ENCODE measurements around the gene CRX.
A peak's percentile ranks its signal among the peaks of the same experiment; 100 is the strongest.
"Not testable (repeated sequence)": the region's sequence is repeated elsewhere in the genome, so short reads cannot be mapped to it uniquely, and the experiment has no call there.

CRX gene

GRCh38 chr19:47821460-47822020, at the start of gene CRX:
Gene CRX, plus strand, starts transcription at chr19:47821937. Its CDS starts 12,507 bp downstream, at chr19:47834444.
- DNase-seq (ENCODE audit: low read depth in 2 of 2): no peak

GRCh38 chr19:47776568-47776967, 45.2 kb upstream of the CRX start:
- no peak for DNase-seq (ENCODE audit: low read depth in 2 of 2)

DNA sequence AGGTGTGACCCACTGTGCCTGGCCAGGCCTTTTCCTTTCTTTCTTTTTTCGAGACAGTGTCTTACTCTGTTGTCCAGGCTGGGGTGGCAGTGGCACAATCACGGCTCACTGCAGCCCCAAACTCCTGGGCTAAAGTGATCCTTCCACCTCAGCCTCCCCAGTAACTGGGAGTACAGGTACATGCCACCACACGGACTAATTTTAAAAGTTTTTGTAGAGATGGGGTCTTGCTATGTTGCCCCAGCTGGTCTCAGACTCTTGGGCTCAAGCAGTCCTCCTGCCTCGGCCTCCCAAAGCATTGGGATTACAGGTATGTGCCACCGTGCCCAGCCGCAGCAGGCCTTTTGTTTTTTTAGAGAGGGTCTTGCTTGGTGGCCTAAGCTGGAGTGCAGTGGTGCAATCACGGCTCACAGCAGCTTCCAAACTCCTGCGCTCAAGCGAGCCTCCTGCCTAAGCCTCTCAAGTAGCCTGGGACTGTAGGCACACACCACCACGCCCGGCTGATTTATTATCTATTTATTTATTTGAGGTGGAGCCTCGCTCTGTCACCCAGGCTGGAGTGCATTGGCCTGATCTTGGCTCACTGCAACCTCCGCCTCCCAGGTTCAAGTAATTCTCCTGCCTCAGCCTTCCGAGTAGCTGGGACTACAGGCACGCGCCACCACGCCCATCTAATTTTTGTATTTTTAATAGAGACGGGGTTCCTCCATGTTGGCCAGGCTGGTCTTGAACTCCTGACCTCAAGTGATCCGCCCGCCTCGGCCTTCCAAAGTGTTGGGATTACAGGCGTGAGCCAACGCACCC, 44.3 kb upstream of the CRX start:
- not testable (repeated sequence) for DNase-seq (ENCODE audit: low read depth in 2 of 2)

GRCh38 chr19:47778049-47778953, 43.4 kb upstream of the CRX start, which contains the start of gene SELENOW:
Gene SELENOW, plus strand, starts transcription at chr19:47778703. Its CDS starts 83 bp downstream, at chr19:47778786.
- peak; percentile 60 to 73 for DNase-seq (ENCODE audit: low read depth in 2 of 2)

- DNase-seq (ENCODE audit: low read depth in 2 of 2): no peak
Measured at GRCh38 chr19:47778954-47779351, 42.8 kb upstream of the CRX start.

GRCh38 chr19:47779524-47780214, 42.1 kb upstream of the CRX start:
- DNase-seq (ENCODE audit: low read depth in 2 of 2): no peak

DNA sequence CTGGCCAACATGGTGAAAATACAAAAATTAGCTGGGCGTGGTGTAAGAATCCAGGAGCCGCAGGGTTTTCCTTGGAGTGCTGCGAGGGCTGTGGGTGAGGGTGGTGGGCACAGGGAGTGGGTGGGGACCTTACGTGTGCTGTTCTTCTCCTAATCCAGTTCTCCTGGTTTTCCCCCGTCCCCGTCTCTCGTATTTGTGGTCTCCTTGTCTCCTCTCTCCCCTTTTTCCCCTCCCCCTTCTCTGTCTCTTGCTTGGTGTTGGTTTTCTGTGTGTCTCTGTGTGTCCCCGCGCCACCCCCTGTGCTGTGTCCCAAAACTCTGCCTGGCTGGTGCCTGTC, 41.6 kb upstream of the CRX start:
- DNase-seq (ENCODE audit: low read depth in 2 of 2): no peak

GRCh38 chr19:47781590-47782262, 40.0 kb upstream of the CRX start:
- no peak for DNase-seq (ENCODE audit: low read depth in 2 of 2)

DNA sequence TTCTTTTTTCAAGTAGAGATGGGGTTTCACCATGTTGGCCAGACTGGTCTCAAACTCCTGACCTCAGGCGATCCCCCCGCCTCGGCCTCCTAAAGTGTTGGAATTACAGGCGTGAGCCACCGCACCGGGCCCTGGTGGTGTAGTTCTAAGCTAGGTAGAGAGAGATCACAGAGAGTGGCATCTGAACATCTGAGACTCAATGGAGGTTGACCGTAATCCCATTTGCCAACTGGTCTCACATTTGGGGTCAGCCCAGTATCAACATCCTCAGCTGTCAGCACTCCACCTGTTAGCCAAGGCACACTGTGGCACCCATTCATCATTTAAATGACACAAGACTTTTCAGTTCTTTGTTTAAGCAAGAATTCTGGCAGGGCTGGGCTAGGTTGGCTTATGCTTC, 35.2 kb upstream of the CRX start:
- DNase-seq (ENCODE audit: low read depth in 2 of 2): no peak

- not testable (repeated sequence) for DNase-seq (ENCODE audit: low read depth in 2 of 2)
Measured at GRCh38 chr19:47787307-47787706, 34.4 kb upstream of the CRX start.

DNA sequence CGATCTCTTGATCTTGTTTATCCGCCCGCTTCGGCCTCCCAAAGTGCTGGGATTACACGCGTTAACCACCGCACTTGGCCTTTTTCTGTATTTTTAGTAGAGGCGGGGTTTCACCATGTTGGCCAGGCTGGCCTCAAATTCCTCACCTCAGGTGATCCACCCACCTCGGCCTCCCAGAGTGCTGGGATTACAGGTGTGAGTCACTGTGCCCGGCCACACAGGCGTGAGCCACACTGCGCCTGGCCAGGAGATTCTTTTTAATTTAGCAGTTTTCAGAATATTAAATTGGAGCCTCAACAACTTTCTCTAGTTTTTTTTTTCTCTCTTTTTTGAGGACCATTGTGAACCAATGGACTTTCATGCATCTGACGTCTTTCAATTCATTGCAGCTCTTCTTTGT, 31.9 kb upstream of the CRX start:
- DNase-seq (ENCODE audit: low read depth in 2 of 2): not testable (repeated sequence)

GRCh38 chr19:47790398-47790814, 31.3 kb upstream of the CRX start:
- DNase-seq (ENCODE audit: low read depth in 2 of 2): peak; percentile 87 to 90

DNA sequence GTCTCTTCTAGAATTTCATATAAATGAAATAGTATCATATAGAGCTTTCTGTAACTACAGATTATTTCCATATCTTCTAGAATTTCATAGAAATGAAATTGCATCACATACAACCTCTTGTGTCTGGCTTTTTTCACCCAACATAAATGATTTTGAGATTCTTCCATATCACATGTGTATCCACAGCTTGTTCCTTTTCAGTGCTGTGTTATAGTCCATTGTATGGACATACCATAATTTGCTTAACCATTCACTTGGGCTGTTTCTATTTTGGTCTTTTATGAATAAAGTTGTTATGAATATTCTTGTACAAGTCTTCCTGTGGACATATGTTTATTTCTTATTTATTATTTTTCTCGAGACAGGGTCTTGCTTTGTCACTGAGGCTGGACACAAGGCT, 29.1 kb upstream of the CRX start:
- DNase-seq (ENCODE audit: low read depth in 2 of 2): no peak

DNA sequence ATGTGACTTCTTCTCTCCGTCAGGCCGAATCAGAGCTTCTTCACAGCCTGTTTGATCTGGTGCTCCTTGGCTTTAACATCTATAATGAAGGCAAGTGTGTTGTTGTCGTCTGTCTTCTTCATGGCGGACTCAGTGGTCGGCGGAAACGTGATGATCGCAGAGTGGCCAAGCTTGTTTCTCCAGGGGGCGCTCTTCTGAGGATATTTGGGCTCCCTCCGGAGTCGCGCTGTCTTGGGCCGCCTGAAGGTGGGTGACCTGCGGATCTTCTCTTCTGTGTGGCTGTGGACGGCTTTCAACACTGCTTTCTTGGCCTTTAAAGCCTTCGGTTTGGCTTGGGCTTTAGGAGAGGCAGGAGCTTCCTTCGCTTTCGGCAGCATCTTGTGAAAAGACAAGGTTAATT, 27.2 kb upstream of the CRX start:
- DNase-seq (ENCODE audit: low read depth in 2 of 2): no peak

- DNase-seq (ENCODE audit: low read depth in 2 of 2): no peak
Measured at GRCh38 chr19:47796785-47797184, 25.0 kb upstream of the CRX start.

GRCh38 chr19:47797996-47798903, 23.5 kb upstream of the CRX start:
- no peak for DNase-seq (ENCODE audit: low read depth in 2 of 2)

DNA sequence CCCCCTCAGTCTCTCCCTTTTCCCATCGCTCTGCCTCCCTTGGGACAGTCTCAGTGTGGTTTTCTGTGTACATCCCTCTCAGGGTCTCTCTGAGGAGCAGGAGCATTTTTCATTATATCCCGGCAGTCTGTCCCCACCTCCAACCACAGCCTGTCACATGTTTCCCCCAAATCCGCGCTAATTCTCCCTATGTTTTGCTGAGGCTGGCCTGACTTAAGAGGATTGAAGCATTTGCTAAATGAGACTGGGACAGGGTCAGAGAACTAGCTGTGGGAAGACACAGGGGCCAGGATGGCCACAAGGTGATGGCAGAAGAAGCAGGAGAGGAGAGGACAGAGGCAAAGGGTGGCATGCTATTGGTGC, 22.9 kb upstream of the CRX start:
- no peak for DNase-seq (ENCODE audit: low read depth in 2 of 2)

GRCh38 chr19:47801270-47801669, 20.5 kb upstream of the CRX start:
- no peak for DNase-seq (ENCODE audit: low read depth in 2 of 2)

DNA sequence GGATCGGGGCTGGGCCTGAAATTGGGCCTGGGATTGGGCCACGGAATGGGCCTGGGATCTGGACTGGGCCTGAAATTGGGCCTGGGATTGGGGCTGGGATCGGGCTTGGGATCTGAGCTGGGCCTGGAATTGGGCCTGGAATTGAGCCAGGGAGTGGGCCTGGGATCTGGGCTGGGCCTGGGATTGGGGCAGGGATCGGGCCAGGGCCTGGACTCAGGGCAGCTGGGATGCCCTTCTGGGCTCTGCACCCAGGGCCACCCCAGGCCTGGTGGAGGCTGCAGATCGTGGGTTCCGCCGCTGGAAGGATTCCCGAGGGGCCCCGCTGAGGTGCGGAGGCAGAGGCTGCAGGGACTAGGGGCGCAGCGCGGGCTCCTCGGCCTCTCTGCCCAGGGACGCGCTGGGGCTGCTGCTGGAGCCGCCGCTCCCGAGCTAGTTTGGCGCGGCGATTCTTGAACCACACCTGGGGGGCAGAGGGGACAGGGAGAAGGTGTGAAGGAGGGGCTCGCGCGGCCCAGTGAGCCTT, 19.2 kb upstream of the CRX start:
- no peak for DNase-seq (ENCODE audit: low read depth in 2 of 2)

GRCh38 chr19:47803148-47803547, 18.6 kb upstream of the CRX start:
- DNase-seq (ENCODE audit: low read depth in 2 of 2): not testable (repeated sequence)
